ENCODE results near the gene PAK6. TPM values are rescaled to one million over a fixed set of nuclear protein-coding genes. Genes with fewer than 3 reads are reported as not detected.

Gene PAK6
- total and polyA plus RNA-seq, 9 of the 15 experiments (the other 6 are each of a cell fraction or from before 2014, with no cell fraction given), result 0.03 to 0.74 (median 0.16) TPM; not detected in 2

- TF ChIP-seq ZBTB11 (CRISPR knock-in tag; IDR thresholded peaks at IDR 0.05) (no peak), FIP1L1 (IDR thresholded peaks at IDR 0.05; ENCODE audit: low read depth, low read length, poor library complexity, severe bottlenecking) (no peak), L3MBTL2 (IDR thresholded peaks at IDR 0.05) (peak; percentile 72), BCOR (IDR thresholded peaks at IDR 0.05) (peak; percentile 78), NFE2 (IDR thresholded peaks at IDR 0.05; ENCODE audit: low read depth) (no peak), ZNF263 (CRISPR knock-in tag; IDR thresholded peaks at IDR 0.05; ENCODE audit: borderline replicate concordance) (no peak), CXXC5 (CRISPR knock-in tag; IDR thresholded peaks at IDR 0.05) (no peak), ZNF395 (CRISPR knock-in tag; IDR thresholded peaks at IDR 0.05) (no peak), POLR2H (tag; IDR thresholded peaks at IDR 0.05; ENCODE audit: low read depth) (no peak), SIRT6 (IDR thresholded peaks at IDR 0.05; ENCODE audit: low read depth, low read length) (no peak), MTA3 (IDR thresholded peaks at IDR 0.05; ENCODE audit: borderline replicate concordance) (no peak), RBM34 (IDR thresholded peaks at IDR 0.05; ENCODE audit: borderline replicate concordance, insufficient read depth, low read length) (no peak), TEAD4 (IDR thresholded peaks at IDR 0.05; ENCODE audit: low read length) (peak; percentile 49; the same call in 1 of the 2 replicates), TEAD4 (CRISPR knock-in tag; IDR thresholded peaks at IDR 0.05; ENCODE audit: borderline replicate concordance) (no peak), TBP (optimal IDR thresholded peaks at IDR 0.05; ENCODE audit: low read depth, low read length) (no peak)
- TF ChIP-seq, protein P1, sequence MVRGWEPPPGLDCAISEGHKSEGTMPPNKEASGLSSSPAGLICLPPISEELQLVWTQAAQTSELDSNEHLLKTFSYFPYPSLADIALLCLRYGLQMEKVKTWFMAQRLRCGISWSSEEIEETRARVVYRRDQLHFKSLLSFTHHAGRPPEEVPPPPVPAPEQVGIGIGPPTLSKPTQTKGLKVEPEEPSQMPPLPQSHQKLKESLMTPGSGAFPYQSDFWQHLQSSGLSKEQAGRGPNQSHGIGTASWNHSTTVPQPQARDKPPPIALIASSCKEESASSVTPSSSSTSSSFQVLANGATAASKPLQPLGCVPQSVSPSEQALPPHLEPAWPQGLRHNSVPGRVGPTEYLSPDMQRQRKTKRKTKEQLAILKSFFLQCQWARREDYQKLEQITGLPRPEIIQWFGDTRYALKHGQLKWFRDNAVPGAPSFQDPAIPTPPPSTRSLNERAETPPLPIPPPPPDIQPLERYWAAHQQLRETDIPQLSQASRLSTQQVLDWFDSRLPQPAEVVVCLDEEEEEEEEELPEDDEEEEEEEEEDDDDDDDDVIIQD (CRISPR knock-in tag; IDR thresholded peaks at IDR 0.05), result no peak
- TF ChIP-seq, protein P2, sequence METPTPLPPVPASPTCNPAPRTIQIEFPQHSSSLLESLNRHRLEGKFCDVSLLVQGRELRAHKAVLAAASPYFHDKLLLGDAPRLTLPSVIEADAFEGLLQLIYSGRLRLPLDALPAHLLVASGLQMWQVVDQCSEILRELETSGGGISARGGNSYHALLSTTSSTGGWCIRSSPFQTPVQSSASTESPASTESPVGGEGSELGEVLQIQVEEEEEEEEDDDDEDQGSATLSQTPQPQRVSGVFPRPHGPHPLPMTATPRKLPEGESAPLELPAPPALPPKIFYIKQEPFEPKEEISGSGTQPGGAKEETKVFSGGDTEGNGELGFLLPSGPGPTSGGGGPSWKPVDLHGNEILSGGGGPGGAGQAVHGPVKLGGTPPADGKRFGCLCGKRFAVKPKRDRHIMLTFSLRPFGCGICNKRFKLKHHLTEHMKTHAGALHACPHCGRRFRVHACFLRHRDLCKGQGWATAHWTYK (CRISPR knock-in tag; IDR thresholded peaks at IDR 0.05), result no peak
- TF ChIP-seq, protein P3, sequence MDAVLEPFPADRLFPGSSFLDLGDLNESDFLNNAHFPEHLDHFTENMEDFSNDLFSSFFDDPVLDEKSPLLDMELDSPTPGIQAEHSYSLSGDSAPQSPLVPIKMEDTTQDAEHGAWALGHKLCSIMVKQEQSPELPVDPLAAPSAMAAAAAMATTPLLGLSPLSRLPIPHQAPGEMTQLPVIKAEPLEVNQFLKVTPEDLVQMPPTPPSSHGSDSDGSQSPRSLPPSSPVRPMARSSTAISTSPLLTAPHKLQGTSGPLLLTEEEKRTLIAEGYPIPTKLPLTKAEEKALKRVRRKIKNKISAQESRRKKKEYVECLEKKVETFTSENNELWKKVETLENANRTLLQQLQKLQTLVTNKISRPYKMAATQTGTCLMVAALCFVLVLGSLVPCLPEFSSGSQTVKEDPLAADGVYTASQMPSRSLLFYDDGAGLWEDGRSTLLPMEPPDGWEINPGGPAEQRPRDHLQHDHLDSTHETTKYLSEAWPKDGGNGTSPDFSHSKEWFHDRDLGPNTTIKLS (IDR thresholded peaks at IDR 0.05; ENCODE audit: borderline replicate concordance, low read depth), result no peak
These were observed 4.4 kb downstream of the PAK6 start (continued) for GRCh38 chr15:40243126-40243810.

All from K562 (cell line).